Endothelial cell of umbilical vein (primary cell): Measurements from ENCODE around the gene RAB37.

ENCODE experiments used
- EZH2 ChIP-seq: IDR thresholded peaks from 2 replicates; pipeline ENCODE4 v1.6.1; 2012; ENCODE audit warnings: borderline replicate concordance, low read depth, mild to moderate bottlenecking, moderate library complexity, low read length, inconsistent platforms; ENCODE audit not compliant: severe bottlenecking
- GATA2 ChIP-seq: IDR thresholded peaks from 2 replicates; pipeline ENCODE4 v1.7.0; 2011; ENCODE audit warnings: low read depth, mild to moderate bottlenecking, moderate library complexity, mixed read lengths, low read length; ENCODE audit not compliant: insufficient read length, insufficient read depth
- JUN ChIP-seq: IDR thresholded peaks from 2 replicates; pipeline ENCODE4 v1.6.1; 2011; ENCODE audit warnings: borderline replicate concordance, low read depth; ENCODE audit not compliant: insufficient read length, insufficient read depth
- POLR2A ChIP-seq: IDR thresholded peaks from 2 replicates; pipeline ENCODE4 v1.6.1; 2012; ENCODE audit warnings: low read depth, mild to moderate bottlenecking, control low read depth, low read length
- POLR2AphosphoS5 ChIP-seq: IDR thresholded peaks from 2 replicates; pipeline ENCODE4 v1.6.1; 2012; ENCODE audit warnings: low read depth, mild to moderate bottlenecking, control low read depth, low read length, moderate library complexity; ENCODE audit not compliant: insufficient read depth
- TF ChIP-seq, protein P1 (sequence below), 2 donors: IDR thresholded peaks; 1 replicate in 1 of 2; 2 replicates in 1 of 2; pipeline ENCODE4 v1.5.1; 2011; ENCODE audit warnings: low read length in 2 of 2, mild to moderate bottlenecking in 2 of 2, moderate library complexity in 2 of 2, control low read depth in 1 of 2, inconsistent platforms in 1 of 2, low read depth in 1 of 2; ENCODE audit not compliant: insufficient read depth in 1 of 2; ENCODE audit errors: extremely low read depth in 1 of 2
- TF ChIP-seq, protein P2 (sequence below): IDR thresholded peaks from 2 replicates; pipeline ENCODE4 v1.6.1; 2011; ENCODE audit not compliant: insufficient read depth, insufficient read length

DNA sequence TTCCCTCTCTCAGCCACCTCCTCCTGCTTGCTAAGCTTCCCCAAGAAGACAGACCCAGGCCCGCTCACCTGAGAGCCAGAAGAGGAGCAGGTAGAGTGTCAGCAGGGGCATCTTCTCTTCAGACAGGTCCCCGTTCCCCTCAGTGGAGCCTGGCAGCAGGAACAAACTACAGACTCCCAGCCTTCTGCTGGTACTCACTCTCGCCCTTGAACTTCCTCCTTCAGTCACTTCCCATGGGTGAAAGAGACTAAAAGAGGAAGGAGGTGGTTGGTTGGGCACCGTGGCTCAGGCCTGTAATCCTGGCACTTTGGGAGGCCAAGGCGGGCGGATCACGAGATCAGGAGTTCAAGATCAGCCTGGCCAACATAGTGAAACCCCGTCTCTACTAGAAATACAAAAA lies 24.3 kb upstream of the RAB37 start, which contains the start of gene CD300LF:
- TF ChIP-seq, protein P1, sequence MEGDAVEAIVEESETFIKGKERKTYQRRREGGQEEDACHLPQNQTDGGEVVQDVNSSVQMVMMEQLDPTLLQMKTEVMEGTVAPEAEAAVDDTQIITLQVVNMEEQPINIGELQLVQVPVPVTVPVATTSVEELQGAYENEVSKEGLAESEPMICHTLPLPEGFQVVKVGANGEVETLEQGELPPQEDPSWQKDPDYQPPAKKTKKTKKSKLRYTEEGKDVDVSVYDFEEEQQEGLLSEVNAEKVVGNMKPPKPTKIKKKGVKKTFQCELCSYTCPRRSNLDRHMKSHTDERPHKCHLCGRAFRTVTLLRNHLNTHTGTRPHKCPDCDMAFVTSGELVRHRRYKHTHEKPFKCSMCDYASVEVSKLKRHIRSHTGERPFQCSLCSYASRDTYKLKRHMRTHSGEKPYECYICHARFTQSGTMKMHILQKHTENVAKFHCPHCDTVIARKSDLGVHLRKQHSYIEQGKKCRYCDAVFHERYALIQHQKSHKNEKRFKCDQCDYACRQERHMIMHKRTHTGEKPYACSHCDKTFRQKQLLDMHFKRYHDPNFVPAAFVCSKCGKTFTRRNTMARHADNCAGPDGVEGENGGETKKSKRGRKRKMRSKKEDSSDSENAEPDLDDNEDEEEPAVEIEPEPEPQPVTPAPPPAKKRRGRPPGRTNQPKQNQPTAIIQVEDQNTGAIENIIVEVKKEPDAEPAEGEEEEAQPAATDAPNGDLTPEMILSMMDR (IDR thresholded peaks at IDR 0.05; ENCODE audit: extremely low read depth in 1 of 2, insufficient read depth in 1 of 2, low read depth in 1 of 2, low read length in 2 of 2) = no peak
- TF ChIP-seq POLR2AphosphoS5 (no peak), POLR2A (no peak), EZH2 (no peak), JUN (no peak), GATA2 (no peak)
- TF ChIP-seq, protein P2, sequence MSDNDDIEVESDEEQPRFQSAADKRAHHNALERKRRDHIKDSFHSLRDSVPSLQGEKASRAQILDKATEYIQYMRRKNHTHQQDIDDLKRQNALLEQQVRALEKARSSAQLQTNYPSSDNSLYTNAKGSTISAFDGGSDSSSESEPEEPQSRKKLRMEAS = no peak
